GM13976 (cell line): ENCODE results near the gene ZNF780B.

Experiments
- DNase-seq: peaks from one replicate; pipeline ENCODE4 v3.0.0; 2012; ENCODE audit warnings: low spot score
- CTCF ChIP-seq: IDR thresholded peaks from 2 replicates; pipeline ENCODE4 v1.5.1; 2012; ENCODE audit warnings: borderline replicate concordance, mild to moderate bottlenecking; ENCODE audit not compliant: insufficient read depth; ENCODE audit errors: extremely low read depth, missing control alignments, control extremely low read depth
- in situ Hi-C: fragments of 300-500 bp; cut with MboI; formaldehyde crosslinking; loops from one replicate; pipeline ENCODE4 v1.12.0; 2022; ENCODE audit warnings: low sequenced_read_pairs, mixed read lengths, inconsistent platforms; ENCODE audit not compliant: unreplicated experiment

Gene ZNF780B

DNA sequence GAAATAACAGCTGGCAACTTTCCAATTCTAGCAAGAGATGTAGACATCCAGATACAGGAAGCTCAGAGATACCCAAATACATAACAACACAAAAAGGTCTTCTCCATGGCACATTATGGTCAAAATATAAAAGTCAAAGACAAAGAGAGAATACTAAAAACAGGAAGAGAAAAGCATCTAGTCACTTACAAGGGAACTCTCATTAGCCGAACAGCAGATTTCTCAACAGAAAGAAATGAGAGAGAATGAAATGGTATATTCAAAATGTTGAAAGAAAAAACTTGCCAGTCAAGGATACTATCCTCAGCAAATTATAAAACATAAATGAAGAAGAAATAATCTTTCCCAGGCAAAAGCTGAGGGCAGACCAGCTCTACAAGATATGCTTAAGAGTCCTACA is 22.3 kb upstream of the ZNF780B start:
- no peak for TF ChIP-seq CTCF
- in situ Hi-C loops = no loop called here
- DNase-seq = no peak

DNA sequence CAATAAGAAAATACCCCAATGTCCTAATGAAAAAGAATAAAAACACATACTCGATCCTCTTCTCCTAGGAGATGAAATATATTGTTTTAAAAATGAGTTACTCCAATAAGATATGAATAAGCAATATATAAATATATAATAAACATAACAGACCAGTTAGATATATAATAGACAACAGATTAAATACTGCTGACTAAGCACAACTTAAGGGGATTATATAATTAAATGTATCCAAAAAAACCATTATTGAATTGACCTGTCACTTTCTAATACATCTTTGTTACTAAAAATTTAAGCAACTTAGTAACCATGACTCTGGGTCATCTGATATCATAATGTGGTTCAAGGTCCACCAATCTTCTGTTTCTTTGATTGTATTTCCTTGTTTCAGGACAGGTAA is 14.0 kb upstream of the ZNF780B start:
- in situ Hi-C loops = no loop called here
- no peak for TF ChIP-seq CTCF
- no peak for DNase-seq

GRCh38 chr19:40059624-40060023 is 3.6 kb upstream of the ZNF780B start:
- TF ChIP-seq CTCF = no peak
- in situ Hi-C loops = no loop called here
- no peak for DNase-seq

DNA sequence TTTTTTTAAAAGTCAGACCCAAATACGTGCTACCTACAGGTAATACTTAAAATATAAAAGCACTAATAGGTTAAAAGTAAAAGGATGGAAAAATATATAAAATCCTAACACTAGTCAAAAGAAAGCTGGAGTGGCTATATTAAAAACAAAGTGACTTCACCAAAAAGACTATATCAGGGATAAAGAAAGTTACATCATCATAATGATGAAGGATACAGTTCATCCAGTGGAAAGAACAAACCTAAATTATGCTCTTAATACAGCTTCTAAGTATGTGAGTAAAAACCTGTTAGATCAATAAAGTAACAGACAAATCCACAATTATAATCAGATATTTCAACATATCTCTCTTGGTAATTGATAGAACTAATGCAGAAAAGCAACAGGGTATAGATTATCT is 1.1 kb upstream of the ZNF780B start:
- in situ Hi-C loops = no loop called here
- no peak for TF ChIP-seq CTCF
- DNase-seq = no peak

DNA sequence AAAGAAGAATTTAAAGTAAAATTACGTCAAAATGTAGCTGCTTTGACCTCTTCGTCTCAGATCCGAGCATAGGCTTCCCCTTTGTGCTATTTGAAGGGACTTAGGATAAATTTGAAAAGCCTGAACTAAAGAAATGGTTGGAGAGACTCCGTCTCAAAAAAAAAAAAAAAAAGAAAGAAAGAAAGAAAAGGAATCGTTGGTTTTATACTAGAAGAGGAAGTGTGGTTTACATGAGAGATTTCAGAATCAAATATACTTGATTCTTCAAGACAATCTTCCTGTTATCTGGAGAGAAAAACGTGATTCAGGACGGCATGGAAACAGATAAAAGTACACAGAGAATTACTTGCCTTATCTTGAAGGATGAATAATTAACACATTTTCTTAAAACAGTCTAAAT is 474 bp upstream of the ZNF780B start:
- TF ChIP-seq CTCF = no peak
- in situ Hi-C loops = no loop called here
- DNase-seq = no peak

DNA sequence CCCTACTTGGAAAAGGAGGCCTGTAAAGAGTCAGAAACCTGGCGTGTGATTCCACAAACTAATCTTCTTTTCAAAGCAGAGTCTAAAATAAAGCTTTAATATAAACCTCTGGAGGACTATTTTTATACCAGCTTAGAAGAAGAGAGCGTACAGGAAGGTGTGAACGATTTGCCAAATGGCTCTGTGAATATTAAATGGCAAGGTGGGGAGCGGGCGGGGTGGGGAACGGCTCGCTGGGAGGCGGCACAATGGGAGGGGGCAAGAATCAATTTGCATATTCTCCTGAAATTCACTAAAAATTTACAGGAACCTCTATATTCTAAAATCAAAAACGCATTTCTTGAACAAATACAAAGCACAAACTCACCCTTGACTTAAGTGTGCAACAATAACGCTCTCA is 982 bp downstream of the ZNF780B start:
- no peak for TF ChIP-seq CTCF
- no peak for DNase-seq

GRCh38 chr19:40054632-40055031 is 1.4 kb downstream of the ZNF780B start:
- DNase-seq = no peak
- no peak for TF ChIP-seq CTCF
- in situ Hi-C loops = no loop called here

More for the DNA sequence above, 982 bp downstream of the ZNF780B start:
- in situ Hi-C loops = no loop called here
